HTR-8/SVneo (cell line): ENCODE measurements around the gene HS3ST3A1.
"Not testable (repeated sequence)": the region's sequence is repeated elsewhere in the genome, so short reads cannot be mapped to it uniquely, and the experiment has no call there.

Source experiments
- DNase-seq: peaks from one replicate; pipeline ENCODE4 v3.0.0; 2011; ENCODE audit warnings: low spot score, mixed read lengths; ENCODE audit not compliant: insufficient read length
- FAIRE-seq: peaks from 2 replicates; lab custom pipeline; 2011; peaks lifted over from hg19 to GRCh38; lab: Jason Lieb, UNC

Gene HS3ST3A1

GRCh38 chr17:13500947-13501346 is 100.8 kb downstream of the HS3ST3A1 start:
- DNase-seq (no peak), FAIRE-seq (no peak)

DNA sequence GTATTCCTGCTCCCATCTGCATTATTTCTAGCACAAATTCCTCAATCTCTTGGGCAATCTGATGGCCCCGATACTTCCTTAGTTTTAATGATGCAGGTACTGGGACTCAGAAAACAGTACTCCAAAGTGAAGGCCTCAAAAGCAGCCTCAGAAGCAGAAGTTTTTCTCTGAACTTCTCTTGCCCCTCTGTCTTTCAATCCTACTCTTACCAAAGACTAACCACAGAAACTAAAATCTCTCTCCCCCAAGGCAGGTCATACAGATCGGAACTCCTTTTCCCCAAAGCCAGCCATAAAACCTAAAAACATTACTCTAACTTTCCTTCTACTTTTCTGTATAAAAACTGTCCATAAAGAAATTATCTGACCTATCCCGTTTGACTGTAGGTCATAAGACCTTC is 103.5 kb downstream of the HS3ST3A1 start:
- DNase-seq (no peak), FAIRE-seq (no peak)

GRCh38 chr17:13496553-13497056 is 105.1 kb downstream of the HS3ST3A1 start:
- peak; percentile 28 for FAIRE-seq
- DNase-seq, result not testable (repeated sequence)

DNA sequence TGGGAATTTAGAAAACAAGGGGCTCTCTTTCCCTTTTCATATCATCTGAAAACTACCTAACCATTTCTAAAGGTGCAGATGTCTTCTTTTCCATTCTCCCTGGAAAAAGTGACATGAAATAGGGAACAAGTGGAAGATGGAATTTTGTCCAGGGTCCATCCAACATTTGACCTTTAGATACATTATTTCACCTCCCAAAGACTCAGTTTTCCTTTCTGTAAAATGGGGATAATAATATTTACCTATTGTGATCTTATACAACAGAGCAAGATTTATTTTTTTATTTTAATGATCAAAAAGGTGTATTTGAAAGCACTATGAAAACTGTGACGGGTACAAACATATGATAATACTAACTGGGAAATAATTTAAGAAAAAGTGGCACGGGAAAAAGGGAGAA is 106.3 kb downstream of the HS3ST3A1 start:
- FAIRE-seq (no peak), DNase-seq (no peak)

DNA sequence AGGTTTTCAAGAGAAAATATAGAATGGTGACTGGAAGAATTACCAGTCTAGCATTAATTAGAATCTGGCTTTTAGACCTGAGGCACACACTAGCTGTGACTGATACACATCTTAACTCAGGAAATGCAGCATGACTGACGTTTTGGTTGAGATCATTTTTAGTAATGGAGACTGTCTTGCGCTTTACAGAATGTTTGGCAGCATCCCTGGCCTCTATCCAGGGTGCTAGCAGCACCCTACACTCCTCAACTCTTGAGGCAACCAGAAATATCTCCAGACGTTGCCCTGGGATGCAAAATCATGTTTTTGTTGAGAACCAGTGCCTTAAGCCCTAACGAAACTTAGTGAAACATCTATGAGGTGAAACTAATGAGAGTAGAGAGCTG is 109.0 kb downstream of the HS3ST3A1 start:
- no peak for DNase-seq
- no peak for FAIRE-seq

DNA sequence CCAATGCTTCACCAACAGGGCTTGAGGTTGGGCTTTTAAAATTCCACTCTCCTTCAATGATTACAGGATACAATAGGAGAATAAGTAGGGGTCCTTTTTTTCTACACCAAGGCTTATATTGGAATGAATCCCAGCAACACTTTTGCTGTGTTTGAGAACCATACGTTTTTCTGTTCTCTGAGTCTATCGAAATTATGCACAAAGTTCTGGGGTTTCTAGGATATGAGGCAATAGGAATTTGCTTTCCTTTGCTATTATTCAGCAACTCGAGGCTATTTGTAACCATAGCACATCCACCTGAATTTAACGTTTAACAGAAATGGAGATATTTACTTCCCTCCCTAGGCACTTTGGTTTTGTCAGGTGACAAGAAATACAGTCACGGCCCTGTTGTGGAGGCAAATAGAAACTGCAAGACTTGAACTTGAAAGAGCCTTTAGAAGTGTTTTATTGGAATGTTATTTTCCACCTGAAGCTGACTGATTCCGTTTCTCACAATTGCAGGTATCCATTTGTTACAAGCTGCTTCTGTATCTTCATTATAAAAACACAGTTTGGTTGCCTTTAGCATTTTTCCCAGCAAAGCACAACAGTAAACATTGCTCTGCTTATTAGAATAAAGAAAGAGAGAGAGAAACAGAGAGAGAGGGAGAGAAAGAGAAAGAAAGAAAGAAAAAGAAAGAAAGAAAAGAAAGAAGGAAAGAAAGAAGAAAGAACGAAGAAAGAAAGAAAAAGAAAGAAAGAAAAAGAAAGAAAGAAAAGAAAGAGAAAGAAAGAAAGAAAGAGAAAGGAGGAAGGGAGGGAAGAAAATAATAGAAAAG is 109.6 kb downstream of the HS3ST3A1 start:
- DNase-seq (no peak), FAIRE-seq (no peak)

DNA sequence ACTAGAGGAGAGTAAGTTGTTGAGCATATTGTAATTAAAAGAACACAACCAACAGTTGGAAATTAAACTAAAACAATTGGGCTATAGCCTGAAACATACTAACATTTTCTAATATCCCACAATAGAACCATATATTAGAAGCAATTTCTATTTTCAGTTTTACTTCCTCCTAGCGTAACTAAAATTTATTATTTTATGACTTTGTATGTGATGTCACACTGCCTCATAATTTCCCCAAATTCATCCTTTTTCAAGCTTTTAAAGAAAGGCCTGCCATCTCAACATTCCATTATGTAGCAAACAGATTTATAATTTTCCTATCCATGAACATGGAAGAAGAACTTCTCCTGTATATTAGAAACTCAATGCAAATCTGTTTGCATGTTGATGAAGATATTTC is 110.2 kb downstream of the HS3ST3A1 start:
- FAIRE-seq (no peak), DNase-seq (no peak)

GRCh38 chr17:13490906-13491482 is 110.7 kb downstream of the HS3ST3A1 start:
- DNase-seq (no peak), FAIRE-seq (no peak)

- DNase-seq (no peak), FAIRE-seq (no peak)
Measured at GRCh38 chr17:13490427-13490826, 111.3 kb downstream of the HS3ST3A1 start.

DNA sequence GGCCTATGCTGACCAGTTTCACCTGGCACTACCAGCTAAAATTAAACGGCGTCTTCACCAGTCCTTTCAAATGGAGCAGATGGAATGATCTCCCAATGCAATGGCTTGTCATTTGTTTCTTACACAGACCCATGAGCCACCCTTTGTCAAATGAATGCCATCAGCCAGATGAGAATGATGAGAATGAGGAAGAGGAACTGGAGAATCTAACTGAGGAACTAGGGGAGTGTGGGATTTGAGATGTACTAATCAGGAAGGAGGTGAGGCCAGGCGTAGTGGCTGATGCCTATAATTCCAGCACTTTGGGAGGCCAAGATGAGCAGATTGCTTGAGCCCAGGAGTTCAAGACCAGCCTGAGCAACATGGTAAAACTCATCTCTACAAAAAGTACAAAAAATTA is 116.4 kb downstream of the HS3ST3A1 start:
- no peak for FAIRE-seq
- no peak for DNase-seq

DNA sequence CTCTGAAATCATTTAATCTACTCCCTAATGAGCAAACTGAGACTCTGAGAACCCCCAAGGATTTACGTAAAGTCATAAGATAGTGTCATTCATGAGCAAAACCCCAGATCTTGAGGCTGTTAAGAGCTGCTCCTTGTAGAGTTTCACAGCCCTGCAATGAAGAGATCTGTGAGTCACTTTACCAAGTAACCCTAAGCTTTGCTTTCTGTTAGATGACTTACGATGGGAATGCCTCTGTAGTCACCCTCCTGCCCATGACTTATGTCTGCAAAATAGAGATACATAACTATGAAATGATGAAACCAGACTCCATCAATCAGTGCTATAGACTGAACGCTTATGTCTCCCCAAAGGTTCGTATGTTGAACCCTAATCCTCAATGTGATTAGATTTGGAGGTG is 117.7 kb downstream of the HS3ST3A1 start:
- DNase-seq, result no peak
- no peak for FAIRE-seq

DNA sequence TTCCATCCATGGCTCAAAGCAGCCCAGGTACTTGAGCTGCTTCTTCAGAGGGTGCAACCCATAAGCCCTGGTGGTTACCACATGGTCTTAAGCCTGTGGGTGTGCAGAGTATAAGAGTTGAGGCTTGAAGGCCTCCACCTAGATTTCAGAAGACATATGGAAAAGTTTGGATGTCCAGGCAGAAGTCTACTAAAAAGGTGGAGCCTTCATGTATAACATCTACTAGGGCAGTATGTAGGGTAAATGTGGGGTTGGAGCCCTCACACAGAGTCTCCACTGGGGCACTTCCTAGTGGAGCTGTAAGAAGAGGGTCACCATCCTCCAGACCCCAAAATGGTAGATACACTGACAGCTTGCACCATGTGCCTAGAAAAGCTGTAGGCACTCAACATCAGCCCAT is 120.9 kb downstream of the HS3ST3A1 start:
- FAIRE-seq (no peak), DNase-seq (no peak)

DNA sequence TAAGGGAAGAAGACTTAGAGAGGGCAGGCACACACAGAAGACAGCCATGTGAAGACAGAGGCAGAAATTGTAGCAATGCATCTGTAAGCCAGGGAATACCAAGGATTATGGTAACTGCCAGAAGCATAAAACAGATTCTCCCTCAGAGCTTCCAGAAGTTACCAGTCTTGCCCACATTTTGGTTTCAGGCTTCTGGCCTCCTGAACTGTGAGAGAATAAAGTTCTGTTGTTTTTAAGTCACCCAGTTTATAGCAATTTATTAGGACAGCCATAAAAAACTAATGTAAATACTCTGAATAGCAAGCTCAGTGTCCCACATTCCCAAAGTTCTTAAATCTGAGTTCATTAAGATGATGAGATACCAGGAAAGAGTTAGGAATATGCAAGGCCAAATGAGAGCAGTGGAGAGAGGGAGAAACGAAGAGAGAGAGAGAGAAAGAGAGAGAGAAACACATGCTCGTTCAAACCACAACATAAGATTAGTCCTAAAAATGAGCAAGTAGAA is 123.4 kb downstream of the HS3ST3A1 start:
- FAIRE-seq (no peak), DNase-seq (no peak)

- no peak for DNase-seq
- FAIRE-seq, result no peak
Measured at GRCh38 chr17:13477180-13477611, 124.5 kb downstream of the HS3ST3A1 start.

GRCh38 chr17:13476720-13477119 is 125.0 kb downstream of the HS3ST3A1 start:
- no peak for FAIRE-seq
- DNase-seq, result no peak

- FAIRE-seq (no peak), DNase-seq (no peak)
Measured at GRCh38 chr17:13475574-13476223, 126.0 kb downstream of the HS3ST3A1 start.

DNA sequence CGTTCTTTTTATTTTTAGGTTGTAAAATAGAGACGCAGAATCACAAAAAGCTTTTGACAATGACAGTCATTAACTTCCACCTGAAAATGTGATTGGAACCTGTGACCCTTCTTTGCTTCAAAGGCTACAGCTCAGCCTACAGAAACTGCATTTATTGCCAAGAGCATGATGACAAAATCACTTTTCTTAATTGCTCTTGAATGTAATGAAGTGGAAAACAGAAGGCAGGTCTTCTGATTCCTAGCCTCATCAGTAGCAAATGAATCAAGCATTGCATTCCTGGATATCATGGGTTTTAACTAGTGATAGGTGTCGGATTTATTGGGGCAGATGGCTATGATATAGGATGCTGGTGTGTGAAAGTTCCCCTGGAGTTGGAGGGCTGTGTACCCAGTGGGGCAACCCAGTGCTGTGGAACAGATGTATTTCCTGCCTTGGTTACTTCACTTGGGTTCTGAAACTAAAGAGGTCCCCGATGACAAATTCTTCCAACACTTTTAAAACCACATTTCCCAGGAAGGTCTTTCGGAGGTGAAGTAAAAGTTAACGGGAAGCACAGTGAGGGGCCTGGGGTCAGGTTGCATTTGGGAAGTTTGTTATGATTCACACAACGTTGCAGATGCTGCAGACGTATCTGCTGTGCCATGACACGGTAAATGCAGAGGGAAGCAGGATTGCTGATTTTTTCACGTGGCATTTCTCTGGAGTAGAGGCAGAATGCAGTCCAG is 127.5 kb downstream of the HS3ST3A1 start:
- no peak for FAIRE-seq
- DNase-seq, result no peak

- FAIRE-seq, result no peak
- DNase-seq, result no peak
Measured at GRCh38 chr17:13465678-13466077, 136.1 kb downstream of the HS3ST3A1 start.

- DNase-seq, result no peak
- no peak for FAIRE-seq
Measured at GRCh38 chr17:13462673-13463124, 139.0 kb downstream of the HS3ST3A1 start.

GRCh38 chr17:13462146-13462545 is 139.6 kb downstream of the HS3ST3A1 start:
- no peak for FAIRE-seq
- no peak for DNase-seq
